IPS-18a (cell line): ENCODE data around the gene IFRD1.

Source experiments
- H3K27ac ChIP-seq: one replicate; pipeline ENCODE4 v1.5.1; 2013; ENCODE audit warnings: low read length
- H3K27me3 ChIP-seq: one replicate; pipeline ENCODE4 v1.6.1; 2013; ENCODE audit warnings: mild to moderate bottlenecking, low read length; ENCODE audit not compliant: control insufficient read depth, insufficient read depth
- H3K36me3 ChIP-seq: one replicate; pipeline ENCODE4 v1.6.1; 2013; ENCODE audit warnings: low read depth, low read length; ENCODE audit not compliant: control insufficient read depth
- H3K4me1 ChIP-seq: one replicate; pipeline ENCODE4 v1.6.1; 2013; ENCODE audit warnings: low read depth, low read length; ENCODE audit not compliant: control insufficient read depth
- H3K4me3 ChIP-seq: one replicate; pipeline ENCODE4 v1.5.1; 2013; ENCODE audit warnings: low read length
- H3K9ac ChIP-seq: one replicate; pipeline ENCODE4 v1.6.1; 2013; ENCODE audit warnings: mild to moderate bottlenecking, low read length, moderate library complexity
- H3K9me3 ChIP-seq: one replicate; pipeline ENCODE4 v1.6.1; 2013; ENCODE audit warnings: low read depth, low read length; ENCODE audit not compliant: control insufficient read depth

Gene IFRD1

GRCh38 chr7:112467867-112468266, 17.6 kb downstream of the IFRD1 start:
- Histone ChIP-seq H3K9ac (no peak overlapping the region), H3K4me3 (no peak overlapping the region), H3K27me3 (no peaks in the 10 kb centered on the region), H3K27ac (no peak overlapping the region), H3K36me3 (peaks cover 90% of the 10 kb centered on the region), H3K4me1 (no peaks in the 10 kb centered on the region), H3K9me3 (no peaks in the 10 kb centered on the region)

GRCh38 chr7:112470194-112470593, 19.9 kb downstream of the IFRD1 start:
- no peak overlapping the region for H3K4me3 ChIP-seq
- no peak overlapping the region for H3K27ac ChIP-seq
- H3K36me3 ChIP-seq, result peaks cover 80% of the 10 kb centered on the region
- no peak overlapping the region for H3K9ac ChIP-seq
- H3K27me3 ChIP-seq, result no peaks in the 10 kb centered on the region
- no peaks in the 10 kb centered on the region for H3K9me3 ChIP-seq
- H3K4me1 ChIP-seq, result no peaks in the 10 kb centered on the region

DNA sequence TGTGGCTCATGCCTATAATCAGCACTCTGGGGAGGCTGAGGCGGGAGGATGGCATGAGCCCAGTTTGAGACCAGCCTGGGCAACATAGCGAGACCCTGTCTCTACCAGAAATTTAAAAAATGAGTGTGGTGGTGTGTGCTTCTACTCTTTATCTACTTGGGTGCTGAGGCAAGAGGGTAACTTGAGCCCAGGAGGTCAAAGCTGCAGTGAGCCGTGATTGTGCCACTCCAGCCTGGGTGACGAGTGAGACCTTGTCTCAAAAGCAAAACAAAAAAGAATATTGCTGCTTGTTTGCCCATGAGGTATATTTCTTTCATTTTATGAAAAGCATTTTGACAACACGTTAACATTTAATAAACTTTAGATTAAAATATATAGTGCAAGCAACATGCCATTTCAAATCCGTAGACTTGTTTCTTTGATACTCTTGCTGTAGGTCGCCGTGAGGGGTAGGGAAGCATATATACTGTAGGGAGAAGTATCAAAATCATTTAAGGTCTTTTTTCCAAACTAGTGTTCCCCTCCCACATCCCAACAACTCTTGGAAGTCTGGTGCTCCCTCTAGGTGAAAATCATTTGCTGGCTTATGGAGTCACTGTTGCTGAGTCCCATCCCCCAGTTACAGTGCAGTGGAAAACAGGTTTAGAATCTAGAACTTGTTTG, 26.3 kb downstream of the IFRD1 start:
- no peak overlapping the region for H3K27ac ChIP-seq
- no peaks in the 10 kb centered on the region for H3K4me1 ChIP-seq
- peaks cover 39% of the 10 kb centered on the region for H3K36me3 ChIP-seq
- H3K27me3 ChIP-seq, result no peaks in the 10 kb centered on the region
- H3K9me3 ChIP-seq, result no peaks in the 10 kb centered on the region
- H3K9ac ChIP-seq, result no peak overlapping the region
- no peak overlapping the region for H3K4me3 ChIP-seq

- Histone ChIP-seq H3K36me3 (peaks cover 5% of the 10 kb centered on the region), H3K4me3 (no peak overlapping the region), H3K9me3 (no peaks in the 10 kb centered on the region), H3K27me3 (no peaks in the 10 kb centered on the region), H3K4me1 (no peaks in the 10 kb centered on the region), H3K27ac (no peak overlapping the region), H3K9ac (no peak overlapping the region)
Observed at GRCh38 chr7:112481121-112481736, 31.0 kb downstream of the IFRD1 start.

GRCh38 chr7:112481833-112482670, 31.8 kb downstream of the IFRD1 start:
- Histone ChIP-seq H3K4me3 (no peak overlapping the region), H3K9ac (no peak overlapping the region), H3K4me1 (no peaks in the 10 kb centered on the region), H3K27ac (no peak overlapping the region), H3K27me3 (no peaks in the 10 kb centered on the region), H3K36me3 (no peaks in the 10 kb centered on the region), H3K9me3 (no peaks in the 10 kb centered on the region)

- Histone ChIP-seq H3K4me1 (no peaks in the 10 kb centered on the region), H3K27ac (no peak overlapping the region), H3K9ac (no peak overlapping the region)
Observed at GRCh38 chr7:112484671-112485167, 34.5 kb downstream of the IFRD1 start.

DNA sequence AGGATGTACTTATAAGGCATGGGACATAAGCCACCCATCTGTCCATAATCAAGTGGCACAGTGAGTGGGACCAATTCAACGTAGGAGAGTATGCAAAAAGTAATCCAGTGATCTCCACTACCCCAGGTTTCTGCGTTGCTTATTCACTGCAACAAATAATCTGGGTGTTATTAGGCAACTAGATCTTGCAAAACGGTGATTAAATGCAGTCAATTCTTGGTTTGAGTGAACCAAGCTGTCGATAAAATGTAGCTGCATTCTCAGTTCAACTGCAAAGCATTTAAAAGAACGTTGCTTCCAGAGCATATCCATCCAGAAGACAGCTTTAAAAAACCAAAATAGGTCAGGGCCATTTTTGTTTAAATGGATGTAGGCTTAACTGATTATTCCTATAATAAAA, 35.5 kb downstream of the IFRD1 start:
- Histone ChIP-seq H3K4me3 (no peak overlapping the region), H3K4me1 (no peaks in the 10 kb centered on the region), H3K27ac (no peak overlapping the region), H3K36me3 (no peaks in the 10 kb centered on the region), H3K27me3 (no peaks in the 10 kb centered on the region), H3K9me3 (no peaks in the 10 kb centered on the region), H3K9ac (no peak overlapping the region)

More at GRCh38 chr7:112484671-112485167, 34.5 kb downstream of the IFRD1 start:
- H3K4me3 ChIP-seq, result no peak overlapping the region
- no peaks in the 10 kb centered on the region for H3K27me3 ChIP-seq
- no peaks in the 10 kb centered on the region for H3K9me3 ChIP-seq
- no peaks in the 10 kb centered on the region for H3K36me3 ChIP-seq

DNA sequence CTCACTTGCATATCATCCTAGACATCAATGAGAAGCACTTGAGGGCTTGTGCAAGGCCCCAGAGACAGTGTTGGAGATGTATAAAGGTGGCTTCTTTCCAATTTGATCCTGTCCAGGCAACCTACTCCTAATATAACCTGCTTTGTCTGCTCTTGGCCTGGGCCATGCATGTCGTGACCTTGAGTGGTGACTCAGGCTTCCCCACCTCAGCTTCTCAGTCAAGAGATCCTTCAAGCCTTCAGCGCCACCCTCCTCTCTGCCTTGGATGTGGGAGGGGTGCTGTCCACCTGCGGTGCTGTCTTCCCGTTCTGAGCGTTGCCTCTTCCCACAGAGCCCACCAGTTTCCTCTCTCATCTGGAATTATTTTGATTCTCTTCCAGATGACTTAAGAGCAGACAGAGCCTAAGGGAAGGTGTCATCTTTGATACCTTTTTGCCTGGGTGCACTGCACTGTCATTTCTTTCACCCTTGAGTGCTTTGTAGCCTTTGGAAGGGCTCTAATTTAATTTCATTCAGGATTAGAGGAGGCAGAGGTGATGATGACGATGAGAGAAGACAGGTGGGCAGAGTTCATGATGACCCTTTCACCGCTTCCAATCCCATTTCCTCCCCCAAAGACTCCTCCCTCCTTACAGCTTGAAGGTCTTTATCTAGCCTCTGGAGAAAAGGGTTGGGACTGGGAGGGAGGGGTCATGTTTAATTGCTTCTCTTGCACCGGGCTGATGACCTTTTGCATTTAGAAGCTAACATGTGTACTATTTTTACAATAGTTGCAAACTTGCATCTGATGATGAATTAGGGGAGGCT, 37.4 kb downstream of the IFRD1 start:
- Histone ChIP-seq H3K36me3 (no peaks in the 10 kb centered on the region), H3K4me3 (no peak overlapping the region), H3K4me1 (no peaks in the 10 kb centered on the region), H3K9me3 (no peaks in the 10 kb centered on the region), H3K9ac (no peak overlapping the region), H3K27me3 (no peaks in the 10 kb centered on the region), H3K27ac (no peak overlapping the region)

DNA sequence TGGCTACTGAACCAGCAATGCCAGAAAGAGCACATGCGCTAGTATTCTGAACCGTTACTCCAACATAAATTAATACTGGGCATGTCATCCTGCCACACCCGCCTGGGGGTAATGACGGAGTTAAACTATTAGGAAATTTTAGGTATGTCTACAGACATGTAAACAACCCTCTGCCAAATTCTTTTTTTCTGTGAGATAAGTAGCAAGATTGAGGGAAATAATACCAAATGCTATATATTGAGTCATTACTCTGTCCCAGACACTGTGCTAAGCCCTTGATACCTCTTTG, 37.9 kb downstream of the IFRD1 start:
- H3K36me3 ChIP-seq, result no peaks in the 10 kb centered on the region
- no peak overlapping the region for H3K27ac ChIP-seq
- no peaks in the 10 kb centered on the region for H3K4me1 ChIP-seq
- no peaks in the 10 kb centered on the region for H3K9me3 ChIP-seq
- H3K9ac ChIP-seq, result no peak overlapping the region
- H3K27me3 ChIP-seq, result no peaks in the 10 kb centered on the region
- no peak overlapping the region for H3K4me3 ChIP-seq

DNA sequence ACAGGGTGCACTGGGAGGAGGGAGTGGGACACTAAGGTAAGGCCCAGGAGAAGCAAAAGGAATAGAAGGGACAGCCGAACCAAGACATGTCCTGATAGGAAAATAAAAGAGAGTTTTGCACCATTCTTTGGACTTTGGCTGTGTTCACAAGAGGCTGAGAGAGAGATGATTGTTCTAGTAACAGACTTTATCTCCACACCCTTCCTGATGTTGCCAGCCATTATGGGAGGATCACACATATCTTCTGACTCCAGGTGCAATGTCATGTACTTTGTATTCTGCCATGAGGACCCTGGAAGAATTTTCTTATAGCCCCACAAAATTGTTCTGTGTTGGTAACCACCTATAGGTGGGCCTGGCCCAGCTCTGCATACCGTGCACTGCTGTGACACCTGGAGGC, 41.9 kb downstream of the IFRD1 start:
- Histone ChIP-seq H3K9me3 (no peaks in the 10 kb centered on the region), H3K9ac (no peak overlapping the region), H3K27ac (no peak overlapping the region), H3K36me3 (no peaks in the 10 kb centered on the region), H3K4me3 (no peak overlapping the region), H3K4me1 (no peaks in the 10 kb centered on the region), H3K27me3 (no peaks in the 10 kb centered on the region)

GRCh38 chr7:112494656-112495055, 44.4 kb downstream of the IFRD1 start:
- Histone ChIP-seq H3K36me3 (no peaks in the 10 kb centered on the region), H3K27me3 (no peaks in the 10 kb centered on the region), H3K4me3 (no peak overlapping the region), H3K9me3 (no peaks in the 10 kb centered on the region), H3K27ac (no peak overlapping the region), H3K4me1 (no peaks in the 10 kb centered on the region), H3K9ac (no peak overlapping the region)
